GM12878 (cell line): ENCODE results near the gene GRIK4. TPM values are rescaled to one million over a fixed set of nuclear protein-coding genes. Genes with fewer than 3 reads are reported as not detected.

Source experiments
- ATAC-seq: fragments of 200-7000 bp; cut with Tn5 transposase; 3 replicates; pipeline ENCODE4 v1.9.1; 2020; ENCODE audit warnings: mild to moderate bottlenecking, moderate library complexity
- BruUV-seq: library from RNA; stranded (reverse); fragments of 400-500 nt; replicated peaks from 2 replicates; lab custom pipeline; 2021; lab: Mats Ljungman, UMichigan
- CTCF ChIA-PET: fragments of 300-600 bp; sonication (Branson Sonifier 250); formaldehyde crosslinking; extraction: SDS; loops from one replicate; lab custom pipeline; 2021; ENCODE audit warnings: inconsistent platforms; lab: Yijun Ruan, JAX
- POLR2A ChIA-PET: fragments of 350-600 bp; formaldehyde crosslinking; extraction: SDS; loops from one replicate; lab custom pipeline; 2021; ENCODE audit warnings: inconsistent platforms; lab: Charles Lee
- RAD21 ChIA-PET: fragments of 300-600 bp; sonication (Branson Sonifier 250); formaldehyde crosslinking; loops from one replicate; lab custom pipeline; 2023; ENCODE audit warnings: antibody characterized with exemption; ENCODE audit not compliant: unreplicated experiment; lab: Charles Lee
- SMC1A ChIA-PET: fragments of 300-600 bp; sonication (Branson Sonifier 250); formaldehyde crosslinking; loops from one replicate; lab custom pipeline; 2023; ENCODE audit not compliant: unreplicated experiment, uncharacterized antibody; lab: Charles Lee
- DNase-seq: peaks from one replicate; pipeline ENCODE4 v3.0.0-alpha.2; 2011; ENCODE audit warnings: low read depth, low spot score
- FAIRE-seq: peaks from 3 replicates; lab custom pipeline; 2011; peaks lifted over from hg19 to GRCh38; lab: Jason Lieb, UNC
- H2AFZ ChIP-seq: 2 replicates; pipeline ENCODE4 v1.6.0; 2011; ENCODE audit warnings: low read depth, low read length, control low read depth; ENCODE audit not compliant: control insufficient read depth
- H3K27ac ChIP-seq: 2 replicates; pipeline ENCODE4 v1.5.1; 2011; ENCODE audit warnings: control low read depth; ENCODE audit not compliant: control insufficient read depth, insufficient read depth
- H3K27me3 ChIP-seq, 2 experiments: replicated peaks in 1 of 2; 2 replicates each; pipeline versions ENCODE4 v1.6.0 to v1.6.1; 2011; ENCODE audit warnings: low read length in 1 of 2; ENCODE audit not compliant: control insufficient read depth in 2 of 2, insufficient read depth in 2 of 2
- H3K36me3 ChIP-seq, 2 experiments: 2 replicates each; pipeline ENCODE4 v1.5.1; 2011; ENCODE audit warnings: low read length in 1 of 2; ENCODE audit not compliant: control insufficient read depth in 2 of 2, insufficient read depth in 2 of 2
- H3K4me1 ChIP-seq: 2 replicates; pipeline ENCODE4 v1.6.1; 2011; ENCODE audit warnings: mild to moderate bottlenecking, low read length, moderate library complexity, mixed read lengths; ENCODE audit not compliant: control insufficient read depth, insufficient read depth
- H3K4me2 ChIP-seq: 2 replicates; pipeline ENCODE4 v1.6.0; 2011; ENCODE audit warnings: control low read depth; ENCODE audit not compliant: control insufficient read depth, insufficient read depth
- H3K4me3 ChIP-seq: fragments of 200-600 bp; sonication (generic); 2 replicates; pipeline ENCODE4 v1.5.1; 2016
- H3K79me2 ChIP-seq: 2 replicates; pipeline ENCODE4 v1.6.0; 2011; ENCODE audit warnings: low read length; ENCODE audit not compliant: control insufficient read depth, insufficient read depth
- H3K9ac ChIP-seq: 2 replicates; pipeline ENCODE4 v1.8.0; 2011; ENCODE audit warnings: low read length, control low read depth, mixed read lengths; ENCODE audit not compliant: control insufficient read depth, insufficient read depth
- H3K9me3 ChIP-seq: replicated peaks from 3 replicates; pipeline ENCODE4 v1.5.1; 2011; ENCODE audit warnings: mild to moderate bottlenecking, low read length; ENCODE audit not compliant: control insufficient read depth, insufficient read depth
- H4K20me1 ChIP-seq: 2 replicates; pipeline ENCODE4 v1.6.0; 2011; ENCODE audit not compliant: control insufficient read depth, insufficient read depth
- ATF2 ChIP-seq: IDR thresholded peaks from 2 replicates; pipeline ENCODE4 v1.6.1; 2012; ENCODE audit warnings: low read length, inconsistent platforms
- ATF3 ChIP-seq: IDR thresholded peaks from 2 replicates; pipeline ENCODE4 v1.6.1; 2011; ENCODE audit warnings: low read depth, mild to moderate bottlenecking, low read length, moderate library complexity, borderline replicate concordance; ENCODE audit errors: extremely low read depth
- CHD4 ChIP-seq: fragments of 200-600 bp; sonication (generic); IDR thresholded peaks from 2 replicates; pipeline ENCODE4 v1.6.1; 2016; ENCODE audit warnings: mild to moderate bottlenecking
- IKZF2 ChIP-seq, 2 experiments: fragments of 450-650 bp; IDR thresholded peaks; 2 replicates each; pipeline ENCODE4 v1.6.1; 2017; ENCODE audit warnings: mild to moderate bottlenecking in 2 of 2, moderate library complexity in 2 of 2
- LARP7 ChIP-seq: fragments of 450-650 bp; IDR thresholded peaks from 2 replicates; pipeline ENCODE4 v1.6.1; 2017; ENCODE audit warnings: mild to moderate bottlenecking
- POLR2AphosphoS5 ChIP-seq: IDR thresholded peaks from 2 replicates; pipeline ENCODE4 v1.6.1; 2011; ENCODE audit warnings: mild to moderate bottlenecking, low read length, inconsistent platforms
- TCF3 ChIP-seq: IDR thresholded peaks from 2 replicates; pipeline ENCODE4 v1.6.1; 2012; ENCODE audit warnings: low read depth, mild to moderate bottlenecking, low read length, borderline replicate concordance; ENCODE audit not compliant: insufficient read depth
- ZBED1 ChIP-seq: IDR thresholded peaks from 2 replicates; pipeline ENCODE4 v1.6.1; 2016; ENCODE audit warnings: borderline replicate concordance
- ZSCAN29 ChIP-seq: fragments of 450-650 bp; IDR thresholded peaks from 2 replicates; pipeline ENCODE4 v1.6.1; 2017; ENCODE audit warnings: mild to moderate bottlenecking, moderate library complexity
- WGBS: methylation state at CpG from one replicate; pipeline ENCODE4 v1.1.6; 2016; ENCODE audit warnings: low lambda C conversion rate; ENCODE audit not compliant: insufficient replicate concordance, insufficient coverage; ENCODE audit errors: missing lambda C conversion rate; 5-methylcytosine and 5-hydroxymethylcytosine counted together
- in situ Hi-C: fragments of 300-500 bp; cut with MboI; formaldehyde crosslinking; loops from 9 replicates; pipeline ENCODE4 v1.14.3; 2018; ENCODE audit warnings: mixed read lengths
- intact Hi-C: fragments of 100-400 bp; cut with micrococcal nuclease; formaldehyde crosslinking; loops from one replicate; pipeline ENCODE4 v1.14.2; 2022; ENCODE audit not compliant: unreplicated experiment
- polyA plus RNA-seq, 11 experiments: library from polyadenylated mRNA; depleted of rRNA in 4 of 11; unstranded in 6 of 11; stranded (reverse) in 5 of 11; fragments of >200 nt; fragmentation: Nextera tagmentation in 4 of 11; fragmentation: Illumina TruSeq in 1 of 11; extraction: Ambion mirVana in 4 of 11; extraction: Trizol in 1 of 11; gene quantifications; 1 replicate in 1 of 11; 2 replicates in 10 of 11; pipeline versions ENCODE4 v1.2.1 to v1.2.3, GENCODE V29; 2011 to 2016; ENCODE audit warnings: inconsistent platforms in 2 of 11, missing spikeins in 2 of 11, low read depth in 1 of 11
- total RNA-seq, 4 experiments: library from RNA; depleted of rRNA in 3 of 4; stranded (reverse); fragments of >200 nt in 3 of 4; fragmentation: Illumina TruSeq in 1 of 4; extraction: Trizol in 1 of 4; gene quantifications; 2 replicates each; pipeline versions ENCODE4 v1.2.1 to v1.2.3, GENCODE V29; 2013 to 2021

The GRIK4 gene
- total and polyA plus RNA-seq, 10 of the 15 experiments (the other 5 are each of a cell fraction or from before 2014, with no cell fraction given), result 0.33 to 3.6 (median 0.72) TPM

GRCh38 chr11:120792306-120792705 lies 280.8 kb downstream of the GRIK4 start (continued):
- TF ChIP-seq ATF2 (no peak), TCF3 (no peak), ZBED1 (no peak), ATF3 (no peak), POLR2AphosphoS5 (no peak), CHD4 (no peak), IKZF2 (IDR thresholded peaks at IDR 0.05) (no peak), ZSCAN29 (no peak)

GRCh38 chr11:120793150-120793549 lies 281.6 kb downstream of the GRIK4 start:
- Histone ChIP-seq H3K79me2 (no peaks in the 10 kb centered on the region), H3K36me3 (no peaks in the 10 kb centered on the region; a peak in 1 of 4 replicates), H2AFZ (no peak overlapping the region), H3K9me3 (no peaks in the 10 kb centered on the region), H3K4me3 (no peak overlapping the region), H4K20me1 (no peaks in the 10 kb centered on the region), H3K27me3 (no peaks in the 10 kb centered on the region), H3K4me2 (no peak overlapping the region), H3K9ac (no peak overlapping the region), H3K4me1 (no peaks in the 10 kb centered on the region), H3K27ac (no peak overlapping the region)
- POLR2A ChIA-PET, result no interaction called here
- WGBS, result 0% methylated on average over 5 of the region's 5 CpGs
- TF ChIP-seq LARP7, result no peak
- ATAC-seq, result no peak
- RAD21 ChIA-PET, result no interaction called here
- no peak for FAIRE-seq
- in situ Hi-C loops, result no loop called here
- no TSS peak for BruUV-seq
- SMC1A ChIA-PET, result interaction anchor here (1.0 kb wide), 1 partner anchor 19 kb away, joined by 3 read pairs; no protein-coding TSS in a partner anchor
- no peak for DNase-seq
- CTCF ChIA-PET, result interaction anchor here (1.4 kb wide), 1 partner anchor 14 kb away, joined by 4 read pairs; no protein-coding TSS in a partner anchor
- intact Hi-C loops, result no loop called here
